ENCODE results near the gene TMEM176A. TPM values are rescaled to one million over a fixed set of nuclear protein-coding genes. Genes with fewer than 3 reads are reported as not detected.

Gene TMEM176A
- total RNA-seq, 2 donors from 2014 or later: 7.6 to 27.5 TPM

- no peak for ATAC-seq
- 62 to 68% methylated on average over 17 to 19 of the region's 19 CpGs for WGBS, 2 donors
- Histone ChIP-seq H3K4me1 (no peaks in the 10 kb centered on the region), H3K27ac (no peak overlapping the region), H3K9me3 (no peaks in the 10 kb centered on the region), H3K4me3 (no peak overlapping the region), H3K27me3 (no peaks in the 10 kb centered on the region), H3K36me3 (replicated peaks in 1 of 2; ENCODE audit: insufficient read depth in 1 of 2, low read depth in 2 of 2) (no peaks in the 10 kb centered on the region)
- no peak for DNase-seq
- no peak for TF ChIP-seq CTCF (IDR thresholded peaks at IDR 0.05)
- no peak for TF ChIP-seq POLR2A (IDR thresholded peaks at IDR 0.05)
- intact Hi-C loops (cut with DNase I): no loop called here
Measured at GRCh38 chr7:150851492-150852370, 51.2 kb downstream of the TMEM176A start.

- no peaks in the 10 kb centered on the region for H3K4me1 ChIP-seq
- ATAC-seq: no peak
- H3K9me3 ChIP-seq: no peaks in the 10 kb centered on the region
- H3K4me3 ChIP-seq: no peak within 1 kb of the TSS
- no peaks in the 10 kb centered on the region for H3K36me3 ChIP-seq (replicated peaks in 1 of 2; ENCODE audit: insufficient read depth in 1 of 2, low read depth in 2 of 2)
- TF ChIP-seq CTCF (IDR thresholded peaks at IDR 0.05) (no peak), POLR2A (IDR thresholded peaks at IDR 0.05) (no peak)
- intact Hi-C loops (cut with DNase I): no loop called here
- no peaks in the 10 kb centered on the region for H3K27me3 ChIP-seq
- H3K27ac ChIP-seq: no peak within 1 kb of the TSS
- no peak for DNase-seq
- whole genome bisulfite sequencing, 2 donors: 28 to 29% methylated on average over 8 of the region's 8 CpGs
Measured at GRCh38 chr7:150852371-150852905, 51.9 kb downstream of the TMEM176A start, which contains the start of gene AOC1. AOC1 (plus strand) TSS chr7:150852517; CDS start chr7:150856471, 3,954 bp downstream.

DNA sequence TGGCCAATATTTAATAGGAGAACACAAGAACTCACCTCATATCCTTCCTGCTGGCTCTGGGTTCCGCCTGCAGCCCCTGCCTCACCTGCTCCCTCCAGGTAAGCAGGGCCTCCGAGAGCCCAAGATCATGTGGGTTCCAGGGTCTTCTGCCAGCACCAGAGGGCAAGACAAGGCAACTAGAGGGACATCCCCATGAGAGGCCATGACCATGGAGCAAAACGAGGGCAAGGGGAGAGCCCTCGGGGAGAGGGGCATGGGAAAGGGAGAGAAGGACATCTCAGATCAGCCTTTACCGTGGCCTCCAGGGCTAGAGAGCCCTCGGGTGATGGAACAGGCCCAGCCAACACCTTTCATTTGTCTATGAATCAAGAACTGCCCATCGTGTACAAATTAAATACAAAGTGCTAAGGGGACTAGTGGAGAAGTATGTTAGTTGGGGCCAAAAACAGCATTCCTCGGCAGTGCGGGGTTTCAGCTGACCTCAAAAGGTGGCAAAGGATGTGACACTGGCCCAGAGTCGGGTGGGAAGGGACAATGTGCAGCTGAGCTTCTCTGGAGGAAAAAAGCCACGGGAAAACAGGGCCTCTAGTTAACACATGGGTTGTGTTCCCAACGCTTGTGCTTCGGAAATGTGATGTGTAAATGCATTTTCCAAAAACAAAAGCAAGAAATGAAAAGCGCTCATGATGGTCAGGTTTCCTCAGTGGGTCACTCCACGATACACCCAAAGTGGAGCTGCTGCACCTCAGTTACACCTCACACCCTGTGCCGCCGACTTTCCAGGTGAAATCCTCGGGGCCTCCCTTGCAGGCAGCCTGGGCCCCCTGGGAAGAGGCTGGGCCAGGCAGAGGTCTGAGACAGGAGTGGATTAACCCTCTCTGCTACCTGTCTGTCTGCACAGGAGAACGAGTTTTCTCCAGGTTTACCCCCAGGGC lies 53.8 kb downstream of the TMEM176A start:
- TF ChIP-seq CTCF (IDR thresholded peaks at IDR 0.05) (no peak), POLR2A (IDR thresholded peaks at IDR 0.05) (no peak)
- Histone ChIP-seq H3K9me3 (no peaks in the 10 kb centered on the region), H3K27ac (no peak overlapping the region), H3K4me1 (no peaks in the 10 kb centered on the region), H3K36me3 (replicated peaks in 1 of 2; ENCODE audit: insufficient read depth in 1 of 2, low read depth in 2 of 2) (no peaks in the 10 kb centered on the region), H3K27me3 (no peaks in the 10 kb centered on the region), H3K4me3 (no peak overlapping the region)
- 69 to 73% methylated on average over 19 of the region's 19 CpGs for WGBS, 2 donors
- intact Hi-C loops (cut with DNase I): no loop called here
- ATAC-seq (no peak), DNase-seq (no peak)

Other genes starting within 250 kb of the TMEM176A start
- 10 to 100 TPM in 1 of 2 donors, 1 to 10 TPM in 1; 8.2 to 13.0 TPM for gene GIMAP4, start 233.4 kb upstream of the TMEM176A start, total RNA-seq
- 10 to 100 TPM in 1 of 2 donors, 1 to 10 TPM in 1; 8.6 to 10.6 TPM for gene GIMAP6, start 168.4 kb upstream of the TMEM176A start, total RNA-seq
- 1 to 10 TPM in 1 of 2 donors, under 1 TPM in 1; 0.66 to 3.9 TPM for gene GIMAP2, start 115.1 kb upstream of the TMEM176A start, total RNA-seq
- gene GIMAP1, start 84.2 kb upstream of the TMEM176A start, total RNA-seq: 1 to 10 TPM in 1 of 2 donors, under 1 TPM in 1; 0.99 to 3.9 TPM
- gene GIMAP5, start 63.4 kb upstream of the TMEM176A start, total RNA-seq: 10 to 100 TPM in 1 of 2 donors, 1 to 10 TPM in 1; 5.3 to 11.9 TPM
- 10 to 100 TPM; 32.9 to 36.3 TPM for gene TMEM176B, start 405 bp upstream of the TMEM176A start, total RNA-seq
- 1 to 10 TPM in 1 of 2 donors, not detected in 1; 1.6 TPM for gene AOC1, start 51.7 kb downstream of the TMEM176A start, total RNA-seq
- gene KCNH2, start 177.6 kb downstream of the TMEM176A start, total RNA-seq: 1 to 10 TPM; 3.6 to 5.3 TPM
- 1 to 10 TPM; 4.9 to 7.6 TPM for gene NOS3, start 190.2 kb downstream of the TMEM176A start, total RNA-seq
- gene ATG9B, start 223.7 kb downstream of the TMEM176A start, total RNA-seq: not detected
- 10 to 100 TPM in 1 of 2 donors, 1 to 10 TPM in 1; 8.8 to 39.6 TPM for gene ABCB8, start 227.7 kb downstream of the TMEM176A start, total RNA-seq
- gene ASIC3, start 247.8 kb downstream of the TMEM176A start, total RNA-seq: 1 to 10 TPM in 1 of 2 donors, under 1 TPM in 1; 0.78 to 1.3 TPM

All from body of pancreas (tissue), 4 donors.